OCI-LY7 (cell line): ENCODE measurements around the gene ZBTB34. TPM values are rescaled to one million over a fixed set of nuclear protein-coding genes. Genes with fewer than 3 reads are reported as not detected.

Experiments used
- BruUV-seq: library from RNA; stranded (reverse); fragments of 400-500 nt; replicated peaks from 2 replicates; lab custom pipeline; 2021; lab: Mats Ljungman, UMichigan
- CTCF ChIA-PET: fragments of 300-600 bp; sonication (Branson Sonifier 250); formaldehyde crosslinking; loops from one replicate; lab custom pipeline; 2022; ENCODE audit warnings: antibody characterized with exemption; ENCODE audit not compliant: unreplicated experiment; lab: Charles Lee
- POLR2A ChIA-PET: fragments of 300-600 bp; sonication (Branson Sonifier 250); formaldehyde crosslinking; loops from one replicate; lab custom pipeline; 2022; ENCODE audit warnings: antibody characterized with exemption; lab: Charles Lee
- DNase-seq: peaks from one replicate; pipeline ENCODE4 v3.0.0-alpha.2; 2015; ENCODE audit warnings: low spot score
- H2AFZ ChIP-seq: fragments of 200-600 bp; sonication (generic), shearing (Covaris generic); 2 replicates; pipeline ENCODE4 v1.6.1; 2014; ENCODE audit warnings: mild to moderate bottlenecking, antibody characterized with exemption, low read length, moderate library complexity
- H3K27ac ChIP-seq: fragments of 200-600 bp; sonication (generic); 2 replicates; pipeline ENCODE4 v1.5.1; 2014; ENCODE audit warnings: mixed run types, low read depth, mild to moderate bottlenecking, moderate library complexity, low read length, inconsistent platforms; ENCODE audit not compliant: poor library complexity, severe bottlenecking
- H3K36me3 ChIP-seq: fragments of 200-600 bp; sonication (generic); 2 replicates; pipeline ENCODE4 v1.6.1; 2014; ENCODE audit warnings: mild to moderate bottlenecking, antibody characterized with exemption, low read length, moderate library complexity, mixed read lengths; ENCODE audit not compliant: insufficient read depth
- H3K4me1 ChIP-seq: fragments of 200-600 bp; sonication (generic); 2 replicates; pipeline ENCODE4 v1.5.1; 2014; ENCODE audit warnings: mild to moderate bottlenecking, low read length; ENCODE audit not compliant: insufficient read depth, poor library complexity, severe bottlenecking
- H3K4me2 ChIP-seq: fragments of 200-600 bp; sonication (generic); 2 replicates; pipeline ENCODE4 v1.6.1; 2014; ENCODE audit warnings: mild to moderate bottlenecking, low read length
- H3K4me3 ChIP-seq: fragments of 200-600 bp; sonication (generic); 2 replicates; pipeline ENCODE4 v1.5.1; 2014; ENCODE audit warnings: mild to moderate bottlenecking, low read depth, low read length; ENCODE audit not compliant: poor library complexity, severe bottlenecking
- H3K79me2 ChIP-seq: fragments of 200-600 bp; sonication (generic); 2 replicates; pipeline ENCODE4 v1.6.1; 2016; ENCODE audit warnings: low read depth, mild to moderate bottlenecking, low read length, moderate library complexity, mixed read lengths; ENCODE audit not compliant: insufficient read depth
- H3K9me2 ChIP-seq: fragments of 200-600 bp; sonication (generic); 2 replicates; pipeline ENCODE4 v1.6.1; 2016; ENCODE audit warnings: mild to moderate bottlenecking, low read length, mixed read lengths; ENCODE audit not compliant: insufficient read depth
- H3K9me3 ChIP-seq: fragments of 200-600 bp; sonication (generic); 2 replicates; pipeline ENCODE4 v1.6.1; 2014; ENCODE audit warnings: mild to moderate bottlenecking, mixed run types, low read length, mixed read lengths
- H4K20me1 ChIP-seq: fragments of 200-600 bp; sonication (generic); 2 replicates; pipeline ENCODE4 v1.6.1; 2014; ENCODE audit warnings: mild to moderate bottlenecking, antibody characterized with exemption, low read length, moderate library complexity, mixed read lengths; ENCODE audit not compliant: insufficient read depth
- EZH2phosphoT487 ChIP-seq: fragments of 200-600 bp; sonication (generic); IDR thresholded peaks from 2 replicates; pipeline ENCODE4 v1.6.1; 2018; ENCODE audit warnings: low read depth, borderline replicate concordance, mild to moderate bottlenecking, mixed run types, antibody characterized with exemption, low read length, moderate library complexity, mixed read lengths
- intact Hi-C: fragments of 100-400 bp; cut with micrococcal nuclease; formaldehyde crosslinking; loops from one replicate; pipeline ENCODE4 v1.10.0; 2022; ENCODE audit not compliant: unreplicated experiment
- total RNA-seq, 2 experiments: library from RNA; depleted of rRNA in 1 of 2; stranded (reverse); fragments of >200 nt in 1 of 2; shearing (Covaris generic) in 1 of 2; gene quantifications; 2 replicates each; pipeline ENCODE4 v1.2.3, GENCODE V29; 2014 to 2022
- TF ChIP-seq, protein P1 (sequence below): fragments of 200-600 bp; sonication (generic); conservative IDR thresholded peaks from 2 replicates; pipeline ENCODE4 v1.5.1; 2014; ENCODE audit warnings: mild to moderate bottlenecking, antibody characterized with exemption, low read length, moderate library complexity, mixed read lengths

The ZBTB34 gene
- total RNA-seq, 2 experiments from 2014 or later: 6.5 to 11.3 TPM

DNA sequence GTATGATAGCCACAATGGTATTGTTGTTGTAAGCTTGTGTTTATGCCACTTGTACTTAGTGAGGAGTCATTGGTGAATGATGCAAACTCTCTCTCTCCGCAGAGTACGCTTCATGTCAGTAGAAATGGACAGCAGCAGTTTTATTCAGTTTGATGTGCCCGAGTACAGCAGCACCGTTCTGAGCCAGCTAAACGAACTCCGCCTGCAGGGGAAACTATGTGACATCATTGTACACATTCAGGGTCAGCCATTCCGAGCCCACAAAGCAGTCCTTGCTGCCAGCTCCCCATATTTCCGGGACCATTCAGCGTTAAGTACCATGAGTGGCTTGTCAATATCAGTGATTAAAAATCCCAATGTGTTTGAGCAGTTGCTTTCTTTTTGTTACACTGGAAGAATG is 18.8 kb downstream of the ZBTB34 start:
- BruUV-seq: no TSS peak
- ChIA-PET POLR2A (no interaction called here), CTCF (no interaction called here)
- Histone ChIP-seq H3K9me2 (no peaks in the 10 kb centered on the region), H3K27ac (no peak overlapping the region), H3K4me2 (no peak overlapping the region), H3K4me1 (peaks cover 12% of the 10 kb centered on the region), H3K79me2 (no peaks in the 10 kb centered on the region), H3K36me3 (peaks cover 32% of the 10 kb centered on the region), H3K4me3 (no peak overlapping the region), H4K20me1 (0 out of 2 replicates have a peak, but pooled peaks cover 6% of the 10 kb centered on the region), H2AFZ (no peak overlapping the region), H3K9me3 (no peaks in the 10 kb centered on the region)
- no peak for DNase-seq
- intact Hi-C loops: no loop called here
- TF ChIP-seq, protein P1, sequence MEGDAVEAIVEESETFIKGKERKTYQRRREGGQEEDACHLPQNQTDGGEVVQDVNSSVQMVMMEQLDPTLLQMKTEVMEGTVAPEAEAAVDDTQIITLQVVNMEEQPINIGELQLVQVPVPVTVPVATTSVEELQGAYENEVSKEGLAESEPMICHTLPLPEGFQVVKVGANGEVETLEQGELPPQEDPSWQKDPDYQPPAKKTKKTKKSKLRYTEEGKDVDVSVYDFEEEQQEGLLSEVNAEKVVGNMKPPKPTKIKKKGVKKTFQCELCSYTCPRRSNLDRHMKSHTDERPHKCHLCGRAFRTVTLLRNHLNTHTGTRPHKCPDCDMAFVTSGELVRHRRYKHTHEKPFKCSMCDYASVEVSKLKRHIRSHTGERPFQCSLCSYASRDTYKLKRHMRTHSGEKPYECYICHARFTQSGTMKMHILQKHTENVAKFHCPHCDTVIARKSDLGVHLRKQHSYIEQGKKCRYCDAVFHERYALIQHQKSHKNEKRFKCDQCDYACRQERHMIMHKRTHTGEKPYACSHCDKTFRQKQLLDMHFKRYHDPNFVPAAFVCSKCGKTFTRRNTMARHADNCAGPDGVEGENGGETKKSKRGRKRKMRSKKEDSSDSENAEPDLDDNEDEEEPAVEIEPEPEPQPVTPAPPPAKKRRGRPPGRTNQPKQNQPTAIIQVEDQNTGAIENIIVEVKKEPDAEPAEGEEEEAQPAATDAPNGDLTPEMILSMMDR: no peak
- TF ChIP-seq EZH2phosphoT487: no peak

DNA sequence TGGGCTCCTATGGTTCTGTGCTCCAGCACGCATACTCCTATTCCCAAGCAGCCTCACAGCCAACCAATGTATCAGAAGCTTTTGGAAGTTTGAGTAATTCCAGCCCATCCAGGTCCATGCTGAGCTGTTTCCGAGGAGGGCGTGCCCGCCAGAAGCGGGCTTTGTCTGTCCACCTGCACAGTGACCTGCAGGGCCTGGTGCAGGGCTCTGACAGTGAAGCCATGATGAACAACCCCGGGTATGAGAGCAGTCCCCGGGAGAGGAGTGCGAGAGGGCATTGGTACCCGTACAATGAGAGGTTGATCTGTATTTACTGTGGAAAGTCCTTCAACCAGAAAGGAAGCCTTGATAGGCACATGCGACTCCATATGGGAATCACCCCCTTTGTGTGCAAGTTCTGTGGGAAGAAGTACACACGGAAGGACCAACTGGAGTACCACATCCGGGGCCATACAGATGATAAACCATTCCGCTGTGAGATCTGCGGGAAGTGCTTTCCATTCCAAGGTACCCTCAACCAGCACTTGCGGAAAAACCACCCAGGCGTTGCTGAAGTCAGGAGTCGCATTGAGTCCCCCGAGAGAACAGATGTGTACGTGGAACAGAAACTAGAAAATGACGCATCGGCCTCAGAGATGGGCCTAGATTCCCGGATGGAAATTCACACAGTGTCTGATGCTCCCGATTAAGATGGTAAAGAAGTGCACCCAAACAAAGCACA is 19.9 kb downstream of the ZBTB34 start:
- no peak overlapping the region for H3K4me2 ChIP-seq
- no peaks in the 10 kb centered on the region for H3K9me3 ChIP-seq
- H3K79me2 ChIP-seq: no peaks in the 10 kb centered on the region
- H3K27ac ChIP-seq: no peak overlapping the region
- peaks cover 32% of the 10 kb centered on the region for H3K36me3 ChIP-seq
- POLR2A ChIA-PET: interaction anchor here (0.6 kb wide), 3 partner anchors 13 to 575 kb away, joined by 3 to 5 read pairs (median 4); no protein-coding TSS in a partner anchor
- H2AFZ ChIP-seq: no peak overlapping the region
- DNase-seq: no peak
- no peak overlapping the region for H3K4me3 ChIP-seq
- H3K4me1 ChIP-seq: peaks cover 12% of the 10 kb centered on the region
- TF ChIP-seq, protein P1: no peak
- no peak for TF ChIP-seq EZH2phosphoT487
- no TSS peak for BruUV-seq
- no peaks in the 10 kb centered on the region for H3K9me2 ChIP-seq
- intact Hi-C loops: no loop called here
- H4K20me1 ChIP-seq: 0 out of 2 replicates have a peak, but pooled peaks cover 11% of the 10 kb centered on the region
- CTCF ChIA-PET: no interaction called here

DNA sequence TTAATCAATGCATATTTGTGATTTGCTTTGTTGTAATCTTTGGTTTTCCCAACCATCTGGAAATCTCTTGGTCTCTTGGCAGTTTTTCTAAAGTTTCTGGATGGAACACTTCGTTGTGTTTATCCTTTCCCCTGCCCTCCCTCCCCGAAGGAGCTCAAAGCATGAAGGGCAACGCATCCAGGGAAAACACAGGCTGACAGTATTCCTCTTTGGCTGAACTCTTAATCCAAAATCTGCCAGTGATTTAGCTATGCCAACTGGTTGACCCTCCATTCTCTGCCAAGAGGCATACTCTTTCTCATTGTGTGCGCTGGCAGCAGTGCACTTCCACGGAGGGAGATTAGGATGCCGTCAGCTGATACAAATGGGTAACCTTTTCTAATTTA is 20.5 kb downstream of the ZBTB34 start:
- H3K27ac ChIP-seq: no peak overlapping the region
- intact Hi-C loops: no loop called here
- BruUV-seq: no TSS peak
- H3K4me1 ChIP-seq: peaks cover 12% of the 10 kb centered on the region
- H3K4me3 ChIP-seq: no peak overlapping the region
- CTCF ChIA-PET: no interaction called here
- no peak for DNase-seq
- H3K36me3 ChIP-seq: peaks cover 32% of the 10 kb centered on the region
- 0 out of 2 replicates have a peak, but pooled peaks cover 11% of the 10 kb centered on the region for H4K20me1 ChIP-seq
- no peaks in the 10 kb centered on the region for H3K9me2 ChIP-seq
- no peak overlapping the region for H3K4me2 ChIP-seq
- H2AFZ ChIP-seq: no peak overlapping the region
- no peaks in the 10 kb centered on the region for H3K79me2 ChIP-seq
- POLR2A ChIA-PET: interaction anchor here (0.6 kb wide), 1 partner anchor 148 kb away, joined by 5 read pairs; no protein-coding TSS in a partner anchor
- no peaks in the 10 kb centered on the region for H3K9me3 ChIP-seq
- TF ChIP-seq, protein P1: no peak
- TF ChIP-seq EZH2phosphoT487: no peak
